GM12878 (cell line): Measurements from ENCODE around the gene PYGM.

Experiments used
- CBX3 ChIP-seq: fragments of 200-600 bp; sonication (generic); IDR thresholded peaks from 2 replicates; pipeline ENCODE4 v1.6.1; 2016; ENCODE audit warnings: low read depth, borderline replicate concordance
- CHD4 ChIP-seq: fragments of 200-600 bp; sonication (generic); IDR thresholded peaks from 2 replicates; pipeline ENCODE4 v1.6.1; 2016; ENCODE audit warnings: mild to moderate bottlenecking
- EED ChIP-seq: sonication (generic); IDR thresholded peaks from 2 replicates; pipeline ENCODE4 v1.6.1; 2016; ENCODE audit warnings: antibody characterized with exemption, low read depth
- EP300 ChIP-seq, 2 experiments: fragments of 150-350 bp in 1 of 2; IDR thresholded peaks; 2 replicates each; pipeline ENCODE4 v1.6.1; 2011 to 2012; ENCODE audit warnings: low read depth in 2 of 2, low read length in 2 of 2, borderline replicate concordance in 1 of 2, improper control_type of control experiment in 1 of 2, inconsistent platforms in 1 of 2; ENCODE audit not compliant: control insufficient read depth in 1 of 2
- EZH2 ChIP-seq: IDR thresholded peaks from 2 replicates; pipeline ENCODE4 v1.6.1; 2012; ENCODE audit warnings: low read depth, mild to moderate bottlenecking, control low read depth, inconsistent platforms, low read length, borderline replicate concordance; ENCODE audit not compliant: control insufficient read depth
- MXI1 ChIP-seq: fragments of 150-350 bp; IDR thresholded peaks from 2 replicates; pipeline ENCODE4 v1.6.1; 2011; ENCODE audit warnings: low read depth, mild to moderate bottlenecking, inconsistent platforms, low read length, improper control_type of control experiment
- NR2F1 ChIP-seq: fragments of 450-650 bp; conservative IDR thresholded peaks from 2 replicates; pipeline ENCODE4 v1.6.1; 2017; ENCODE audit warnings: mild to moderate bottlenecking
- POLR2A ChIP-seq: IDR thresholded peaks from 2 replicates; pipeline ENCODE4 v1.6.1; 2011; ENCODE audit warnings: low read depth, mild to moderate bottlenecking, low read length
- POLR2AphosphoS5 ChIP-seq: IDR thresholded peaks from 2 replicates; pipeline ENCODE4 v1.6.1; 2011; ENCODE audit warnings: mild to moderate bottlenecking, low read length, inconsistent platforms
- SIN3A ChIP-seq: IDR thresholded peaks from 2 replicates; pipeline ENCODE4 v1.6.1; 2012; ENCODE audit warnings: low read depth, low read length, improper control_type of control experiment
- YY1 ChIP-seq: IDR thresholded peaks from 2 replicates; pipeline ENCODE4 v1.6.1; 2011; ENCODE audit warnings: low read depth, mild to moderate bottlenecking, low read length
- TF ChIP-seq, protein P1 (sequence below), 3 experiments: IDR thresholded peaks in 2 of 3; conservative IDR thresholded peaks in 1 of 3; 2 replicates each; pipeline ENCODE4 v1.5.1; 2011; ENCODE audit warnings: low read depth in 3 of 3, low read length in 3 of 3, mild to moderate bottlenecking in 3 of 3, control low read depth in 2 of 3, moderate library complexity in 2 of 3, inconsistent platforms in 1 of 3, mixed read lengths in 1 of 3; ENCODE audit not compliant: control insufficient read depth in 2 of 3, insufficient read depth in 1 of 3; ENCODE audit errors: extremely low read depth in 1 of 3
- TF ChIP-seq, protein P2 (sequence below): IDR thresholded peaks from 2 replicates; pipeline ENCODE4 v1.6.1; 2011; ENCODE audit warnings: low read depth, mild to moderate bottlenecking, low read length, moderate library complexity, borderline replicate concordance; ENCODE audit errors: extremely low read depth
- TF ChIP-seq, protein P3 (sequence below): IDR thresholded peaks from 2 replicates; pipeline ENCODE4 v1.6.1; 2012; ENCODE audit warnings: low read length, inconsistent platforms

DNA sequence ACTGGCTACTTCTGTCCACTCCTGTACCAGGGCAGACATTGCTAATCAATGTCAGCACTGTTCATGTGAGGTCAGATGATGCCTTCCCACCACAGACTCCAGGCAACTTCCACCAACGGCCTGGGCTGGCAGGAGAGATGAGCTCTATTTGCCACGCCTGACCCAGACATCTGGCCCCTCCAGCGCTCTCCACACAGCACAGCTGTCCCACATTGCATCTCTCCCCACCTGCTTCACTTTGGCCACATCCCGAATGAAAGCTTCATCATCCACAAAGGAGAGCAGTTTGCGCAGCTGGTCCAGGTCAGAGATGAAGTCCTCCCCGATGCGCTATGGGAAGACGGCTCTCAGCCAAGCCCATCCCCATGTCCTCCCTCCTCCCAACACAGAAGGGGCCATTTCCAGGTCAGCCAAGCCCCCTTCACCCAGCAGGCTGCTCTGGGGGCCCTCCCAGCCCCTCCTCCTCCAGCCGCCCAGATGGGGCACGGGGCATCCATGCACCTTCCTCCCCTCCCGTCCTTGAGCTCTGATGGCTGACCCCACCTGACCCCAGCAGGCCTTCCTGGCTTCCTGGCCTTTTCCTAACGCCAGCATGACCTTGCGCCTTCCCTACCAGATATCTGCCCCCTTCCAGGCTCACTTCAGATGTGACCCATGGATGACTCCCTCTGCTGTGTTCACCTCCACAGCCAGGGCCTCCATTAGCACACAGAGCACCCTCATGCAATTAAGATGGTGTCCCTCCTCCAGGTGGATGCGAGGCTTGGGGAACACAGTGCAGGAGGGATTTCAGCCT lies 7.4 kb downstream of the PYGM start:
- TF ChIP-seq SIN3A (no peak), MXI1 (no peak), EZH2 (no peak), POLR2AphosphoS5 (no peak), POLR2A (no peak), EED (no peak), NR2F1 (no peak), CBX3 (no peak), CHD4 (no peak), YY1 (no peak), EP300 (IDR thresholded peaks at IDR 0.05; ENCODE audit: borderline replicate concordance in 1 of 2, control insufficient read depth in 1 of 2, low read depth in 2 of 2, low read length in 2 of 2) (no peak)
- TF ChIP-seq, protein P1, sequence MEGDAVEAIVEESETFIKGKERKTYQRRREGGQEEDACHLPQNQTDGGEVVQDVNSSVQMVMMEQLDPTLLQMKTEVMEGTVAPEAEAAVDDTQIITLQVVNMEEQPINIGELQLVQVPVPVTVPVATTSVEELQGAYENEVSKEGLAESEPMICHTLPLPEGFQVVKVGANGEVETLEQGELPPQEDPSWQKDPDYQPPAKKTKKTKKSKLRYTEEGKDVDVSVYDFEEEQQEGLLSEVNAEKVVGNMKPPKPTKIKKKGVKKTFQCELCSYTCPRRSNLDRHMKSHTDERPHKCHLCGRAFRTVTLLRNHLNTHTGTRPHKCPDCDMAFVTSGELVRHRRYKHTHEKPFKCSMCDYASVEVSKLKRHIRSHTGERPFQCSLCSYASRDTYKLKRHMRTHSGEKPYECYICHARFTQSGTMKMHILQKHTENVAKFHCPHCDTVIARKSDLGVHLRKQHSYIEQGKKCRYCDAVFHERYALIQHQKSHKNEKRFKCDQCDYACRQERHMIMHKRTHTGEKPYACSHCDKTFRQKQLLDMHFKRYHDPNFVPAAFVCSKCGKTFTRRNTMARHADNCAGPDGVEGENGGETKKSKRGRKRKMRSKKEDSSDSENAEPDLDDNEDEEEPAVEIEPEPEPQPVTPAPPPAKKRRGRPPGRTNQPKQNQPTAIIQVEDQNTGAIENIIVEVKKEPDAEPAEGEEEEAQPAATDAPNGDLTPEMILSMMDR (IDR thresholded peaks at IDR 0.05 in 2 of 3, conservative IDR thresholded peaks at IDR 0.05 in 1 of 3; ENCODE audit: control insufficient read depth in 2 of 3, extremely low read depth in 1 of 3, insufficient read depth in 1 of 3, low read depth in 3 of 3, low read length in 3 of 3) = no peak
- TF ChIP-seq, protein P2, sequence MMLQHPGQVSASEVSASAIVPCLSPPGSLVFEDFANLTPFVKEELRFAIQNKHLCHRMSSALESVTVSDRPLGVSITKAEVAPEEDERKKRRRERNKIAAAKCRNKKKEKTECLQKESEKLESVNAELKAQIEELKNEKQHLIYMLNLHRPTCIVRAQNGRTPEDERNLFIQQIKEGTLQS = no peak
- TF ChIP-seq, protein P3, sequence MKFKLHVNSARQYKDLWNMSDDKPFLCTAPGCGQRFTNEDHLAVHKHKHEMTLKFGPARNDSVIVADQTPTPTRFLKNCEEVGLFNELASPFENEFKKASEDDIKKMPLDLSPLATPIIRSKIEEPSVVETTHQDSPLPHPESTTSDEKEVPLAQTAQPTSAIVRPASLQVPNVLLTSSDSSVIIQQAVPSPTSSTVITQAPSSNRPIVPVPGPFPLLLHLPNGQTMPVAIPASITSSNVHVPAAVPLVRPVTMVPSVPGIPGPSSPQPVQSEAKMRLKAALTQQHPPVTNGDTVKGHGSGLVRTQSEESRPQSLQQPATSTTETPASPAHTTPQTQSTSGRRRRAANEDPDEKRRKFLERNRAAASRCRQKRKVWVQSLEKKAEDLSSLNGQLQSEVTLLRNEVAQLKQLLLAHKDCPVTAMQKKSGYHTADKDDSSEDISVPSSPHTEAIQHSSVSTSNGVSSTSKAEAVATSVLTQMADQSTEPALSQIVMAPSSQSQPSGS = no peak
